SK-N-SH (cell line): ENCODE results near the gene ETNK2. TPM values are rescaled to one million over a fixed set of nuclear protein-coding genes. Genes with fewer than 3 reads are reported as not detected.

Experiments
- CTCF ChIA-PET: fragments of 300-600, 350-600 bp; formaldehyde crosslinking; extraction: SDS; loops from one replicate; lab custom pipeline; 2021; lab: Yijun Ruan, JAX
- POLR2A ChIA-PET: fragments of 350-600 bp; sonication (Branson Sonifier 250); formaldehyde crosslinking; extraction: SDS; loops from one replicate; lab custom pipeline; 2020; ENCODE audit warnings: antibody characterized with exemption, inconsistent platforms; lab: Yijun Ruan, JAX
- DNase-seq: peaks from one replicate; pipeline ENCODE4 v3.0.0; 2012
- H2AFZ ChIP-seq: fragments of 200-600 bp; sonication (generic); 2 replicates; pipeline ENCODE4 v1.8.1; 2016; ENCODE audit warnings: antibody characterized with exemption, mild to moderate bottlenecking, low read depth
- H3F3A ChIP-seq: fragments of 200-600 bp; sonication (generic); replicated peaks from 2 replicates; pipeline ENCODE3; 2016; ENCODE audit warnings: antibody characterized with exemption, mild to moderate bottlenecking; ENCODE audit not compliant: insufficient read depth
- H3K27ac ChIP-seq, 2 experiments: fragments of 200-500 bp in 1 of 2; fragments of 200-600 bp in 1 of 2; sonication (Bioruptor generic) in 1 of 2; sonication (generic), shearing (Covaris generic) in 1 of 2; 2 replicates each; pipeline versions ENCODE4 v1.5.1 to v1.6.1; 2014 to 2016; ENCODE audit warnings: low read depth in 2 of 2, inconsistent platforms in 1 of 2, low read length in 1 of 2, mild to moderate bottlenecking in 1 of 2, mixed read lengths in 1 of 2
- H3K27me3 ChIP-seq: fragments of 200-600 bp; sonication (generic), shearing (Covaris generic); 2 replicates; pipeline ENCODE4 v1.6.1; 2016; ENCODE audit warnings: mixed run types; ENCODE audit not compliant: insufficient read depth
- H3K36me3 ChIP-seq, 2 experiments: fragments of 200-500 bp in 1 of 2; fragments of 200-600 bp in 1 of 2; sonication (Bioruptor generic) in 1 of 2; sonication (generic) in 1 of 2; replicated peaks in 1 of 2; 2 replicates each; pipeline versions ENCODE3 to v1.5.1; 2014 to 2016; ENCODE audit warnings: low read length in 1 of 2, mild to moderate bottlenecking in 1 of 2; ENCODE audit not compliant: insufficient read depth in 2 of 2, control insufficient read depth in 1 of 2
- H3K4me1 ChIP-seq, 2 experiments: fragments of 200-500 bp in 1 of 2; fragments of 200-600 bp in 1 of 2; sonication (Bioruptor generic) in 1 of 2; sonication (generic), shearing (Covaris generic) in 1 of 2; 2 replicates each; pipeline versions ENCODE4 v1.5.1 to v1.6.1; 2014 to 2016; ENCODE audit warnings: low read depth in 1 of 2, low read length in 1 of 2, mixed run types in 1 of 2; ENCODE audit not compliant: insufficient read depth in 2 of 2, control insufficient read depth in 1 of 2
- H3K4me2 ChIP-seq: fragments of 200-600 bp; sonication (generic), shearing (Covaris generic); 2 replicates; pipeline ENCODE4 v1.6.1; 2017; ENCODE audit warnings: mixed run types
- H3K4me3 ChIP-seq, 2 experiments: fragments of 200-500 bp in 1 of 2; fragments of 200-600 bp in 1 of 2; sonication (Bioruptor generic) in 1 of 2; sonication (generic), shearing (Covaris generic) in 1 of 2; 2 replicates each; pipeline versions ENCODE4 v1.5.1 to v1.8.1; 2014 to 2016; ENCODE audit warnings: low read depth in 2 of 2, inconsistent platforms in 1 of 2, low read length in 1 of 2, mild to moderate bottlenecking in 1 of 2, mixed read lengths in 1 of 2, moderate library complexity in 1 of 2
- H3K79me2 ChIP-seq: fragments of 200-600 bp; sonication (generic); 2 replicates; pipeline ENCODE4 v1.8.1; 2017; ENCODE audit warnings: mild to moderate bottlenecking; ENCODE audit not compliant: insufficient read depth
- H3K9ac ChIP-seq: fragments of 200-600 bp; sonication (generic); 2 replicates; pipeline ENCODE4 v1.6.1; 2017; ENCODE audit warnings: mixed run types
- H3K9me2 ChIP-seq: fragments of 200-600 bp; sonication (generic); 2 replicates; pipeline ENCODE4 v1.6.1; 2017; ENCODE audit warnings: mixed run types
- H3K9me3 ChIP-seq: fragments of 200-600 bp; sonication (generic); 2 replicates; pipeline ENCODE4 v1.6.1; 2017; ENCODE audit warnings: mixed run types, mild to moderate bottlenecking, moderate library complexity
- H4K20me1 ChIP-seq: fragments of 200-600 bp; sonication (generic); 2 replicates; pipeline ENCODE4 v1.6.1; 2017; ENCODE audit warnings: mild to moderate bottlenecking, mixed run types; ENCODE audit not compliant: insufficient read depth
- CHD2 ChIP-seq: fragments of 150-350 bp; IDR thresholded peaks from 2 replicates; pipeline ENCODE4 v1.6.1; 2018; ENCODE audit warnings: low read length; ENCODE audit not compliant: partially characterized antibody
- EP300 ChIP-seq, 2 experiments: IDR thresholded peaks; 2 replicates each; pipeline versions ENCODE4 v1.4.0 to v1.6.1; 2012; ENCODE audit warnings: borderline replicate concordance in 1 of 2, low read depth in 1 of 2, low read length in 1 of 2
- EZH2phosphoT487 ChIP-seq: fragments of 200-600 bp; sonication (generic); IDR thresholded peaks from 2 replicates; pipeline ENCODE4 v1.6.1; 2017; ENCODE audit warnings: low read depth, mixed run types, mild to moderate bottlenecking, antibody characterized with exemption, moderate library complexity, borderline replicate concordance
- FOSL2 ChIP-seq: IDR thresholded peaks from 2 replicates; pipeline ENCODE4 v1.4.0; 2012; ENCODE audit warnings: low read depth, mild to moderate bottlenecking, moderate library complexity, borderline replicate concordance
- GABPA ChIP-seq: IDR thresholded peaks from 2 replicates; pipeline ENCODE4 v1.4.0; 2012; ENCODE audit warnings: low read depth, mild to moderate bottlenecking
- JUND ChIP-seq: IDR thresholded peaks from 2 replicates; pipeline ENCODE4 v1.4.0; 2012
- MEF2A ChIP-seq: IDR thresholded peaks from 2 replicates; pipeline ENCODE4 v1.4.0; 2012; ENCODE audit warnings: low read depth, borderline replicate concordance
- MXI1 ChIP-seq: IDR thresholded peaks from 2 replicates; pipeline ENCODE4 v1.6.1; 2012; ENCODE audit warnings: mild to moderate bottlenecking, low read depth, low read length, improper control_type of control experiment
- NFIC ChIP-seq: IDR thresholded peaks from 2 replicates; pipeline ENCODE4 v1.4.0; 2012; ENCODE audit warnings: borderline replicate concordance
- POLR2AphosphoS5 ChIP-seq: IDR thresholded peaks from 2 replicates; pipeline ENCODE4 v1.6.1; 2012; ENCODE audit warnings: low read depth, low read length
- RXRA ChIP-seq: IDR thresholded peaks from 2 replicates; pipeline ENCODE4 v1.4.0; 2012; ENCODE audit warnings: low read depth, mild to moderate bottlenecking, borderline replicate concordance
- SMC3 ChIP-seq: IDR thresholded peaks from 2 replicates; pipeline ENCODE4 v1.6.1; 2012; ENCODE audit warnings: low read depth, low read length, improper control_type of control experiment
- TCF12 ChIP-seq: IDR thresholded peaks from 2 replicates; pipeline ENCODE4 v1.4.0; 2012
- TEAD4 ChIP-seq: IDR thresholded peaks from 2 replicates; pipeline ENCODE4 v1.4.0; 2012; ENCODE audit warnings: mild to moderate bottlenecking, borderline replicate concordance; ENCODE audit not compliant: insufficient read depth
- WGBS: methylation state at CpG from one replicate; pipeline ENCODE4 v1.1.6; 2017; ENCODE audit warnings: low lambda C conversion rate; 5-methylcytosine and 5-hydroxymethylcytosine counted together
- polyA plus RNA-seq, 3 experiments: library from polyadenylated mRNA; depleted of rRNA; stranded (reverse); fragments of >200 nt; gene quantifications; 2 replicates each; pipeline ENCODE4 v1.2.3, GENCODE V29; 2012
- TF ChIP-seq, protein P1 (sequence below): IDR thresholded peaks from 2 replicates; pipeline ENCODE4 v1.6.1; 2012; ENCODE audit warnings: mild to moderate bottlenecking, low read depth, low read length, moderate library complexity
- TF ChIP-seq, protein P2 (sequence below): IDR thresholded peaks from 2 replicates; pipeline ENCODE4; 2012
- TF ChIP-seq, protein P3 (sequence below): fragments of 150-350 bp; IDR thresholded peaks from 2 replicates; pipeline ENCODE4 v1.6.1; 2016; ENCODE audit warnings: mild to moderate bottlenecking, low read depth, low read length
- TF ChIP-seq, protein P4 (sequence below): fragments of 200-600 bp; sonication (generic); IDR thresholded peaks from 2 replicates; pipeline ENCODE4 v1.6.1; 2017; ENCODE audit warnings: antibody characterized with exemption, mild to moderate bottlenecking, moderate library complexity

ETNK2 gene
- polyA plus RNA-seq, 1 of the 3 experiments (the other 2 are of a cell fraction) = 16.1 TPM

DNA sequence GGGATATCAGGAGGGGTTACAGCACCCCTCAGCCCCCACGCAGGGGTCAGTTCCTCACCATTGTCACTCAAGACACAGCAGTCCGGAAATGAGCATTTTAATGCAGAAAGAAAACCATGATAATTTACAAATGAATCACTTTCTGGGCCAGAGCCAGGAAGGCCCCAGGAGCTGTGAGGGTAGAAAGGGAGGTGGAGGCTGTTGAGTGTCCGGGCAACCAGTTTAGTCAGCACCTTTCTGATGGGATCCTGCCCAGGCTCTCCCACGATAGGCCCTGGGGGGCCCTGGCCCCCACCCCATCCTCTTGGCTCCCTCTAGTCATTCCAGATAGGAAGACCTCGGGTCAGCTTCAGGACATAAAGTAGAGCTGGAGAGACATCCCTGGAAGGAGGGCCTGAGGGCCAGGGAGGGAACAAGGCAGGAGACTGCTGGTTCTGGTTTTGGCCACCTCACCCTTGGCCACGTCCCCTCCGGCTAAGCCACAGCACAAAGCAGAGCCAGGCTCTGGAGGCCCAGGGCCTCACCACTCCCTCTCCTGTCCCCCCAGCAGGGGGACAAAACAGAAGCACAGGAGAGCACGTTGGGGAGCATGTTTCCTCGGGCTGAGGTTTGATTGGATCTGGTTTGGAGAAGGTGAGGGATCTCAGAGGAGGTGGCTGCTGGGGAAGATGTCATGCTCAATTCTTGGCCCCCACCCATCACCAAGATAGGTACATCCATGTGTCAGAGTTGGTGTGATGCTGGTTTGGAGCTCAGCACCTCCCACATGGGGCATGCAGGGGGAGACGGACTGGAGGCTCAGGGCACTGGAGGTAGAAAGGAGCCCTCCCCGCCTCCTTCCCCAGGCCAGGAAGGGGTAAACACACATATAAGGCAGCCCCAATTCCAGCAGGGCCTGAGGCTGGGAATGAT, 20.6 kb downstream of the ETNK2 start:
- Histone ChIP-seq H3K4me1 (peaks cover 33 to 52% of the 10 kb centered on the region in 2 experiments), H3K9me3 (no peaks in the 10 kb centered on the region), H3K4me2 (peak overlapping the region; percentile 64), H3K27me3 (no peaks in the 10 kb centered on the region), H2AFZ (peak overlapping the region; percentile 53; the same call in 1 of the 2 replicates)
- DNase-seq = peak; percentile 63
- CTCF ChIA-PET = interaction anchor here (0.8 to 14.7 kb wide), 16 partner anchors 9 to 396 kb away, joined by 3 to 421 read pairs (median 6); partner anchors contain the start of genes ETNK2, SNRPE and SOX13
- TF ChIP-seq MEF2A = no peak
- TF ChIP-seq POLR2AphosphoS5 = peak; percentile 54
- TF ChIP-seq CHD2 = no peak
- peak; percentile 96 for TF ChIP-seq NFIC
- 0 out of 2 replicates have a peak, but pooled peaks have one; percentile 29 for TF ChIP-seq GABPA
- TF ChIP-seq TCF12 = peak; percentile 88
- peak; percentile 76; the same call in 1 of the 2 replicates for TF ChIP-seq FOSL2
- TF ChIP-seq, protein P1, sequence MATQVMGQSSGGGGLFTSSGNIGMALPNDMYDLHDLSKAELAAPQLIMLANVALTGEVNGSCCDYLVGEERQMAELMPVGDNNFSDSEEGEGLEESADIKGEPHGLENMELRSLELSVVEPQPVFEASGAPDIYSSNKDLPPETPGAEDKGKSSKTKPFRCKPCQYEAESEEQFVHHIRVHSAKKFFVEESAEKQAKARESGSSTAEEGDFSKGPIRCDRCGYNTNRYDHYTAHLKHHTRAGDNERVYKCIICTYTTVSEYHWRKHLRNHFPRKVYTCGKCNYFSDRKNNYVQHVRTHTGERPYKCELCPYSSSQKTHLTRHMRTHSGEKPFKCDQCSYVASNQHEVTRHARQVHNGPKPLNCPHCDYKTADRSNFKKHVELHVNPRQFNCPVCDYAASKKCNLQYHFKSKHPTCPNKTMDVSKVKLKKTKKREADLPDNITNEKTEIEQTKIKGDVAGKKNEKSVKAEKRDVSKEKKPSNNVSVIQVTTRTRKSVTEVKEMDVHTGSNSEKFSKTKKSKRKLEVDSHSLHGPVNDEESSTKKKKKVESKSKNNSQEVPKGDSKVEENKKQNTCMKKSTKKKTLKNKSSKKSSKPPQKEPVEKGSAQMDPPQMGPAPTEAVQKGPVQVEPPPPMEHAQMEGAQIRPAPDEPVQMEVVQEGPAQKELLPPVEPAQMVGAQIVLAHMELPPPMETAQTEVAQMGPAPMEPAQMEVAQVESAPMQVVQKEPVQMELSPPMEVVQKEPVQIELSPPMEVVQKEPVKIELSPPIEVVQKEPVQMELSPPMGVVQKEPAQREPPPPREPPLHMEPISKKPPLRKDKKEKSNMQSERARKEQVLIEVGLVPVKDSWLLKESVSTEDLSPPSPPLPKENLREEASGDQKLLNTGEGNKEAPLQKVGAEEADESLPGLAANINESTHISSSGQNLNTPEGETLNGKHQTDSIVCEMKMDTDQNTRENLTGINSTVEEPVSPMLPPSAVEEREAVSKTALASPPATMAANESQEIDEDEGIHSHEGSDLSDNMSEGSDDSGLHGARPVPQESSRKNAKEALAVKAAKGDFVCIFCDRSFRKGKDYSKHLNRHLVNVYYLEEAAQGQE = no peak
- TF ChIP-seq, protein P2, sequence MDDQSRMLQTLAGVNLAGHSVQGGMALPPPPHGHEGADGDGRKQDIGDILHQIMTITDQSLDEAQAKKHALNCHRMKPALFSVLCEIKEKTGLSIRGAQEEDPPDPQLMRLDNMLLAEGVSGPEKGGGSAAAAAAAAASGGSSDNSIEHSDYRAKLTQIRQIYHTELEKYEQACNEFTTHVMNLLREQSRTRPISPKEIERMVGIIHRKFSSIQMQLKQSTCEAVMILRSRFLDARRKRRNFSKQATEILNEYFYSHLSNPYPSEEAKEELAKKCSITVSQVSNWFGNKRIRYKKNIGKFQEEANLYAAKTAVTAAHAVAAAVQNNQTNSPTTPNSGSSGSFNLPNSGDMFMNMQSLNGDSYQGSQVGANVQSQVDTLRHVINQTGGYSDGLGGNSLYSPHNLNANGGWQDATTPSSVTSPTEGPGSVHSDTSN = peak; percentile 83
- TF ChIP-seq, protein P3, sequence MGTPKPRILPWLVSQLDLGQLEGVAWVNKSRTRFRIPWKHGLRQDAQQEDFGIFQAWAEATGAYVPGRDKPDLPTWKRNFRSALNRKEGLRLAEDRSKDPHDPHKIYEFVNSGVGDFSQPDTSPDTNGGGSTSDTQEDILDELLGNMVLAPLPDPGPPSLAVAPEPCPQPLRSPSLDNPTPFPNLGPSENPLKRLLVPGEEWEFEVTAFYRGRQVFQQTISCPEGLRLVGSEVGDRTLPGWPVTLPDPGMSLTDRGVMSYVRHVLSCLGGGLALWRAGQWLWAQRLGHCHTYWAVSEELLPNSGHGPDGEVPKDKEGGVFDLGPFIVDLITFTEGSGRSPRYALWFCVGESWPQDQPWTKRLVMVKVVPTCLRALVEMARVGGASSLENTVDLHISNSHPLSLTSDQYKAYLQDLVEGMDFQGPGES = no peak
- TF ChIP-seq RXRA = peak; percentile 83; the same call in 1 of the 2 replicates
- peak; percentile 12; the same call in 1 of the 2 replicates for TF ChIP-seq SMC3
- TF ChIP-seq JUND = peak; percentile 83
- 0 out of 2 replicates have a peak, but pooled peaks have one; percentile 53 for TF ChIP-seq TEAD4
- TF ChIP-seq, protein P4, sequence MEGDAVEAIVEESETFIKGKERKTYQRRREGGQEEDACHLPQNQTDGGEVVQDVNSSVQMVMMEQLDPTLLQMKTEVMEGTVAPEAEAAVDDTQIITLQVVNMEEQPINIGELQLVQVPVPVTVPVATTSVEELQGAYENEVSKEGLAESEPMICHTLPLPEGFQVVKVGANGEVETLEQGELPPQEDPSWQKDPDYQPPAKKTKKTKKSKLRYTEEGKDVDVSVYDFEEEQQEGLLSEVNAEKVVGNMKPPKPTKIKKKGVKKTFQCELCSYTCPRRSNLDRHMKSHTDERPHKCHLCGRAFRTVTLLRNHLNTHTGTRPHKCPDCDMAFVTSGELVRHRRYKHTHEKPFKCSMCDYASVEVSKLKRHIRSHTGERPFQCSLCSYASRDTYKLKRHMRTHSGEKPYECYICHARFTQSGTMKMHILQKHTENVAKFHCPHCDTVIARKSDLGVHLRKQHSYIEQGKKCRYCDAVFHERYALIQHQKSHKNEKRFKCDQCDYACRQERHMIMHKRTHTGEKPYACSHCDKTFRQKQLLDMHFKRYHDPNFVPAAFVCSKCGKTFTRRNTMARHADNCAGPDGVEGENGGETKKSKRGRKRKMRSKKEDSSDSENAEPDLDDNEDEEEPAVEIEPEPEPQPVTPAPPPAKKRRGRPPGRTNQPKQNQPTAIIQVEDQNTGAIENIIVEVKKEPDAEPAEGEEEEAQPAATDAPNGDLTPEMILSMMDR = peak; percentile 26; the same call in 1 of the 2 replicates
- no peak for TF ChIP-seq EZH2phosphoT487
- TF ChIP-seq MXI1 = no peak
- peak in 1 of 2 experiments; percentile 68; a peak in 2 of 4 replicates for TF ChIP-seq EP300 (IDR thresholded peaks at IDR 0.05; ENCODE audit: borderline replicate concordance in 1 of 2, low read depth in 1 of 2, low read length in 1 of 2)
- TF ChIP-seq, all 33 proteins: peak for 12
- H3K27ac ChIP-seq = peak overlapping the region; percentile 91 to 93
- no peaks in the 10 kb centered on the region for H4K20me1 ChIP-seq
- POLR2A ChIA-PET = interaction anchor here (0.6 to 3.7 kb wide), 4 partner anchors 13 to 270 kb away, joined by 3 to 25 read pairs (median 13); partner anchors contain the start of genes ETNK2 and SNRPE
- no peak overlapping the region for H3K4me3 ChIP-seq
- no peaks in the 10 kb centered on the region for H3K79me2 ChIP-seq
- H3K36me3 ChIP-seq = no peaks in the 10 kb centered on the region
- 25% methylated on average over 7 of the region's 11 CpGs for WGBS
- H3F3A ChIP-seq = peaks cover 23% of the 10 kb centered on the region
- H3K9me2 ChIP-seq = no peaks in the 10 kb centered on the region
- peak overlapping the region; percentile 38 for H3K9ac ChIP-seq
